ENCODE results near the gene GOSR2. TPM values are rescaled to one million over a fixed set of nuclear protein-coding genes. Genes with fewer than 3 reads are reported as not detected.

GOSR2 gene
- total RNA-seq, 2 donors from 2014 or later, result 30.9 to 94.8 TPM

- DNase-seq (ENCODE audit: low spot score) (no peak), ATAC-seq (ENCODE audit: insufficient number of reproducible peaks, low FRiP score, low read depth) (no peak)
- Histone ChIP-seq H3K36me3 (no peaks in the 10 kb centered on the region), H3K27me3 (replicated peaks; ENCODE audit: insufficient read depth) (peaks cover 5% of the 10 kb centered on the region), H3K4me3 (peak overlapping the region; percentile 73), H3K4me1 (ENCODE audit: control insufficient read depth in 1 of 2, low read depth in 2 of 2) (peaks cover 6 to 14% of the 10 kb centered on the region in 2 donors), H3K9me3 (no peaks in the 10 kb centered on the region), H3K27ac (no peak overlapping the region)
- TF ChIP-seq CTCF (IDR thresholded peaks at IDR 0.05), result no peak
Observed at GRCh38 chr17:46977750-46978488, 55.0 kb downstream of the GOSR2 start.

GRCh38 chr17:46978489-46979146 lies 55.7 kb downstream of the GOSR2 start:
- Histone ChIP-seq H3K27me3 (replicated peaks; ENCODE audit: insufficient read depth) (peaks cover 5% of the 10 kb centered on the region), H3K4me3 (peak overlapping the region; percentile 73), H3K27ac (no peak overlapping the region), H3K36me3 (no peaks in the 10 kb centered on the region), H3K4me1 (ENCODE audit: control insufficient read depth in 1 of 2, low read depth in 2 of 2) (peaks cover 6 to 14% of the 10 kb centered on the region in 2 donors), H3K9me3 (no peaks in the 10 kb centered on the region)
- TF ChIP-seq CTCF (IDR thresholded peaks at IDR 0.05), result peak; percentile 11
- ATAC-seq (ENCODE audit: insufficient number of reproducible peaks, low FRiP score, low read depth) (no peak), DNase-seq (ENCODE audit: low spot score) (no peak)

- H3K27me3 ChIP-seq (replicated peaks; ENCODE audit: insufficient read depth), result peaks cover 5% of the 10 kb centered on the region
- TF ChIP-seq CTCF (IDR thresholded peaks at IDR 0.05), result peak; percentile 3
Observed at GRCh38 chr17:46979147-46979863, 56.3 kb downstream of the GOSR2 start, which contains the start of gene RPRML. RPRML (minus strand) TSS chr17:46979253; CDS start chr17:46979007, 246 bp downstream.

GRCh38 chr17:46982577-46982976 lies 59.6 kb downstream of the GOSR2 start:
- H3K4me3 ChIP-seq, result no peak overlapping the region
- ATAC-seq (ENCODE audit: insufficient number of reproducible peaks, low FRiP score, low read depth) (no peak), DNase-seq (ENCODE audit: low spot score) (no peak)
- H3K27me3 ChIP-seq (replicated peaks; ENCODE audit: insufficient read depth), result peaks cover 5% of the 10 kb centered on the region
- TF ChIP-seq CTCF (IDR thresholded peaks at IDR 0.05), result no peak
- no peak overlapping the region for H3K27ac ChIP-seq
- no peaks in the 10 kb centered on the region for H3K36me3 ChIP-seq
- H3K4me1 ChIP-seq (ENCODE audit: control insufficient read depth in 1 of 2, low read depth in 2 of 2), result peaks cover 10 to 28% of the 10 kb centered on the region in 2 donors
- H3K9me3 ChIP-seq, result no peaks in the 10 kb centered on the region

More at GRCh38 chr17:46979147-46979863, 56.3 kb downstream of the GOSR2 start, which contains the start of gene RPRML:
- no peak within 1 kb of the TSS for H3K27ac ChIP-seq
- ATAC-seq (ENCODE audit: insufficient number of reproducible peaks, low FRiP score, low read depth) (no peak), DNase-seq (ENCODE audit: low spot score) (no peak)
- H3K4me1 ChIP-seq (ENCODE audit: control insufficient read depth in 1 of 2, low read depth in 2 of 2), result peaks cover 7 to 20% of the 10 kb centered on the region in 2 donors
- no peaks in the 10 kb centered on the region for H3K36me3 ChIP-seq
- peak within 1 kb of the TSS; percentile 73 for H3K4me3 ChIP-seq
- no peaks in the 10 kb centered on the region for H3K9me3 ChIP-seq

GRCh38 chr17:46983782-46984181 lies 60.8 kb downstream of the GOSR2 start:
- Histone ChIP-seq H3K4me3 (no peak overlapping the region), H3K36me3 (no peaks in the 10 kb centered on the region), H3K9me3 (no peaks in the 10 kb centered on the region), H3K4me1 (ENCODE audit: control insufficient read depth in 1 of 2, low read depth in 2 of 2) (peaks cover 7 to 17% of the 10 kb centered on the region in 2 donors), H3K27me3 (replicated peaks; ENCODE audit: insufficient read depth) (no peaks in the 10 kb centered on the region), H3K27ac (peak overlapping the region in 1 of 2 donors; percentile 63)
- no peak for ATAC-seq (ENCODE audit: insufficient number of reproducible peaks, low FRiP score, low read depth)
- DNase-seq (ENCODE audit: low spot score), result no peak
- TF ChIP-seq CTCF (IDR thresholded peaks at IDR 0.05), result no peak
